GM08714 (cell line): ENCODE results near the gene SUPT3H.
"Not testable (repeated sequence)": the region's sequence is repeated elsewhere in the genome, so short reads cannot be mapped to it uniquely, and the experiment has no call there.

ENCODE experiments used
- H3K4me3 ChIP-seq: fragments of 200-500 bp; sonication (Bioruptor generic); 2 replicates; pipeline ENCODE4 v1.5.1; 2014; ENCODE audit warnings: mild to moderate bottlenecking, low read length, inconsistent platforms
- ZNF274 ChIP-seq: IDR thresholded peaks from 2 replicates; pipeline ENCODE4 v1.6.1; 2012; ENCODE audit warnings: mild to moderate bottlenecking, low read depth, low read length

Gene SUPT3H

GRCh38 chr6:45323656-45324224 is 54.0 kb downstream of the SUPT3H start:
- H3K4me3 ChIP-seq: no peak overlapping the region
- TF ChIP-seq ZNF274: no peak

GRCh38 chr6:45320349-45320748 is 57.4 kb downstream of the SUPT3H start:
- TF ChIP-seq ZNF274: no peak
- no peak overlapping the region for H3K4me3 ChIP-seq

GRCh38 chr6:45314146-45314545 is 63.6 kb downstream of the SUPT3H start:
- no peak for TF ChIP-seq ZNF274
- no peak overlapping the region for H3K4me3 ChIP-seq

GRCh38 chr6:45310118-45310788 is 67.5 kb downstream of the SUPT3H start:
- H3K4me3 ChIP-seq: no peak overlapping the region
- TF ChIP-seq ZNF274: no peak

GRCh38 chr6:45305546-45305945 is 72.2 kb downstream of the SUPT3H start:
- TF ChIP-seq ZNF274: no peak
- H3K4me3 ChIP-seq: no peak overlapping the region

GRCh38 chr6:45302832-45303231 is 74.9 kb downstream of the SUPT3H start:
- H3K4me3 ChIP-seq: no peak overlapping the region
- no peak for TF ChIP-seq ZNF274

GRCh38 chr6:45301348-45302142 is 76.2 kb downstream of the SUPT3H start:
- no peak overlapping the region for H3K4me3 ChIP-seq
- TF ChIP-seq ZNF274: no peak

GRCh38 chr6:45300736-45301135 is 77.0 kb downstream of the SUPT3H start:
- TF ChIP-seq ZNF274: no peak

GRCh38 chr6:45299096-45299581 is 78.6 kb downstream of the SUPT3H start:
- TF ChIP-seq ZNF274: no peak
- no peak overlapping the region for H3K4me3 ChIP-seq

More at GRCh38 chr6:45300736-45301135, 77.0 kb downstream of the SUPT3H start:
- no peak overlapping the region for H3K4me3 ChIP-seq

- H3K4me3 ChIP-seq: no peak overlapping the region
- no peak for TF ChIP-seq ZNF274
Measured at GRCh38 chr6:45297320-45297719, 80.4 kb downstream of the SUPT3H start.

- not testable (repeated sequence) for H3K4me3 ChIP-seq
Measured at GRCh38 chr6:45294065-45294701, 83.6 kb downstream of the SUPT3H start.

- TF ChIP-seq ZNF274: no peak
- H3K4me3 ChIP-seq: no peak overlapping the region
Measured at GRCh38 chr6:45293306-45293705, 84.4 kb downstream of the SUPT3H start.

GRCh38 chr6:45289751-45290514 is 87.8 kb downstream of the SUPT3H start:
- TF ChIP-seq ZNF274: no peak
- no peak overlapping the region for H3K4me3 ChIP-seq

- not testable (repeated sequence) for H3K4me3 ChIP-seq
Measured at GRCh38 chr6:45286707-45287106, 91.0 kb downstream of the SUPT3H start.
